IPS-15b (cell line): Measurements from ENCODE around the gene CCDC71.

Experiments
- H3K27me3 ChIP-seq: one replicate; pipeline ENCODE4 v1.6.1; 2013; ENCODE audit warnings: low read length; ENCODE audit not compliant: control insufficient read depth, insufficient read depth
- H3K36me3 ChIP-seq: one replicate; pipeline ENCODE4 v1.6.1; 2013; ENCODE audit warnings: low read length; ENCODE audit not compliant: control insufficient read depth, insufficient read depth
- H3K4me1 ChIP-seq: one replicate; pipeline ENCODE4 v1.6.1; 2013; ENCODE audit warnings: mild to moderate bottlenecking, low read length; ENCODE audit not compliant: control insufficient read depth, insufficient read depth
- H3K4me3 ChIP-seq: one replicate; pipeline ENCODE4 v1.5.1; 2013; ENCODE audit warnings: low read depth, low read length
- H3K9ac ChIP-seq: one replicate; pipeline ENCODE4 v1.6.1; 2013; ENCODE audit warnings: low read depth, mild to moderate bottlenecking, low read length
- H3K9me3 ChIP-seq: one replicate; pipeline ENCODE4 v1.6.1; 2013; ENCODE audit warnings: mild to moderate bottlenecking, low read length; ENCODE audit not compliant: control insufficient read depth, insufficient read depth

The CCDC71 gene

DNA sequence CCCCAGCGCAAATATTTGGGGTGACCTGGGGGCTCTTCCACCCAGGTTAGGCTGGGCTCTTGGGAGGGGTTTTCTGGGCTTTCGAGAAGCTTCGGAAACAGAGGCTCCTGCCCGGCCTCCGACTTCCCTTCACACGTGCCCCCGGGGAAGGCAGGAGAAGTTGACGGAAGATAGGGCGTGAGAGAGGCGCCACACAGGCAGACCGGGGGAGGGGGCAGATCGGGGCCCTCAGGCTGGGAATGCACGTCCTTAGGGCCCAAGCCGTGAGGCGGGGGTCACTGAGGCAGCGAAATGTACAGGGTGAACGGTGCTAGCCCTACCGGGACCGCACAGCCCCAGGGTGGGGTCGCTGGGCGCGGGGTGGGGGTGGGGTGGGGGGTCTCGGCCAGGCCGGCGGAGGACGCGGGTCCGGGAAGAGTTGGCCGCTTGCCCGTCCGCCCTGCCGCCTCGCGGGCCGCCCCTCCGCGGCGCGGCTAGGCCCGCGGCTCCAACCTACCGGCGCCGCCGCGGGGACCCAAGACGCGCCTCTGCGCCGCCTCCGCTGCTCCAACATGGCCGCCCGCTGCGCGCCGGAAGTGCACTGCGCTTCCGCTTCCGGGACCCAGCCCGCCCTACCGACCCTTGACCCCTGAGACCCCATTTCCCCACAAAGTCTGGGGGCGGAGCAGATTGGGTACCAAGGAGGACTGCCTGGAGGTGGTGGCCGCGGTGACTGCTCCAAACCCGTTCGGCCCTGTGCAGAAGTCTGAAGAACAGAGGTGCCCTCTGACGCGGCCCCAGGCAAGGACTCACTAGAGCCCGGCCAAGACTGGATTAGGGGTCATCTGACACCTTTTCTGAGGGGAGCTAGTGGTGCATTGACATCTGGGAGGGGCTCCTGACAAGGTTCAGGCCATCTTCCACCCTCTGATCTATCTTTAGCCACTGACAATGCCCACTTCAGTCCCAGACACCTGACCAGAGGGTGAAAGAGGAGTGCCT lies at the start of gene CCDC71:
TSS of gene CCDC71 (minus strand) at position 561 of the 981 bp plus-strand sequence. CDS start 2,123 bp downstream, outside the sequence.
- peaks cover 5% of the 10 kb centered on the region for H3K4me1 ChIP-seq
- H3K27me3 ChIP-seq, result no peaks in the 10 kb centered on the region
- H3K4me3 ChIP-seq, result peak within 1 kb of the TSS; percentile 94
- peaks cover 21% of the 10 kb centered on the region for H3K36me3 ChIP-seq
- peak within 1 kb of the TSS; percentile 76 for H3K9ac ChIP-seq
- H3K9me3 ChIP-seq, result no peaks in the 10 kb centered on the region

DNA sequence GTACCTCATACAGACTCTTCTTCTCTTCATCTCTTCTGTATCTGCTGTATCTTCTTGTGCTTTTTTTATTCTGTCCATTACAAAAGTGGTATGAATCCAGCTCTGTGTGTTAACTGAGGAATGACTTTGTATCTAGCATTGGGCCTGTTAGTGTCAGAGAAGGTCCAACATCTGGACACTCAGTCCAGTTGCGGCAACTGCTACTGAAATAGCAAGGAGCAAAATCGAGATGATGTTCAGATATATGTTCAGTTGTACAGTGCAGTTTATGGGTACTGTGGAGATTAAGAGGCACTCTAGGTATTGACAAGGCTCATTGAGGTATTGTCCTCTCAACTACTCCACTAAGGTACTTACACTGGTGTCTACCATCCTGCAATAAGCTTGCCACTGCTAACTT lies 47.9 kb upstream of the CCDC71 start:
- no peaks in the 10 kb centered on the region for H3K27me3 ChIP-seq
- no peaks in the 10 kb centered on the region for H3K36me3 ChIP-seq
- H3K4me3 ChIP-seq, result no peak overlapping the region
- H3K9ac ChIP-seq, result no peak overlapping the region
- no peaks in the 10 kb centered on the region for H3K4me1 ChIP-seq
- no peaks in the 10 kb centered on the region for H3K9me3 ChIP-seq

DNA sequence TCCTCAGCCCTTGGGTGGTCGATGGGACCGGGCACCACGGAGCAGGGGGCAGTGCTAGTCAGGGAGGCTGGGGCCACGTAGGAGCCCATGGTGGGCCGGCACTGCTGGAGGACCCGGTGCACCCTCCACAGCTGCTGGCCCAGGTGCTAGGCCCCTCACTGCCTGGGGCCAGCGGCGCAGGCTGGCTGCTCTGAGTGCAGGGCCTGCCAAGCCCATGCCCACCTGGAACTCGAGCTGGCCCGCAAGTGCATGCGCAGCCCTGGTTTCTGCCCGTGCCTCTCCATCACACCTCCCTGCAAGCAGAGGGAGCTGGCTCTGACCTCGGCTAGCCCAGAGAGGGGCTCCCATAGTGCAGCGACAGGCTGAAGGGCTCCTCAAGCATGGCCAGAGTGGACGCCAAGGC lies 47.4 kb upstream of the CCDC71 start:
- no peaks in the 10 kb centered on the region for H3K4me1 ChIP-seq
- no peak overlapping the region for H3K9ac ChIP-seq
- no peak overlapping the region for H3K4me3 ChIP-seq
- no peaks in the 10 kb centered on the region for H3K36me3 ChIP-seq
- H3K27me3 ChIP-seq, result no peaks in the 10 kb centered on the region
- H3K9me3 ChIP-seq, result no peaks in the 10 kb centered on the region

DNA sequence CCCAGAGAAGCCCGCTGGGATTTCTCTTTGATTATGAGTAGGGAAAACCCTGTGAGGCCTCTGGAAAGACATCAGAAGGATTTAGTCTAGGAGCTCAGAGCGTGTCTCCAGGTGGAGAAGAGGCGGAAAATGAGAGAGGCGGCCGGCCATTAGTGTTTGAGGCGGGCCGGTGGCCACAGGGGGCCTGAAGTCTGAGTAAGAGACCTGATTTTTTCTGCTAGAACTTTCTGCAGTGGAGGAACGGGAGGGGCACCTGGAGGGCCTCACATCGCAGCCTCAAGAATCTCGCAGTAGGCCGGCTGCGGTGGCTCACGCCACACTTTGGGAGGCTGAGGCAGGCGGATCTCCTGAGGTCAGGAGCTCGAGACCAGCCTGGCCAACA lies 33.8 kb upstream of the CCDC71 start:
- H3K4me3 ChIP-seq, result no peak overlapping the region
- H3K9me3 ChIP-seq, result no peaks in the 10 kb centered on the region
- no peaks in the 10 kb centered on the region for H3K27me3 ChIP-seq
- H3K4me1 ChIP-seq, result no peaks in the 10 kb centered on the region
- no peaks in the 10 kb centered on the region for H3K36me3 ChIP-seq
- H3K9ac ChIP-seq, result no peak overlapping the region

DNA sequence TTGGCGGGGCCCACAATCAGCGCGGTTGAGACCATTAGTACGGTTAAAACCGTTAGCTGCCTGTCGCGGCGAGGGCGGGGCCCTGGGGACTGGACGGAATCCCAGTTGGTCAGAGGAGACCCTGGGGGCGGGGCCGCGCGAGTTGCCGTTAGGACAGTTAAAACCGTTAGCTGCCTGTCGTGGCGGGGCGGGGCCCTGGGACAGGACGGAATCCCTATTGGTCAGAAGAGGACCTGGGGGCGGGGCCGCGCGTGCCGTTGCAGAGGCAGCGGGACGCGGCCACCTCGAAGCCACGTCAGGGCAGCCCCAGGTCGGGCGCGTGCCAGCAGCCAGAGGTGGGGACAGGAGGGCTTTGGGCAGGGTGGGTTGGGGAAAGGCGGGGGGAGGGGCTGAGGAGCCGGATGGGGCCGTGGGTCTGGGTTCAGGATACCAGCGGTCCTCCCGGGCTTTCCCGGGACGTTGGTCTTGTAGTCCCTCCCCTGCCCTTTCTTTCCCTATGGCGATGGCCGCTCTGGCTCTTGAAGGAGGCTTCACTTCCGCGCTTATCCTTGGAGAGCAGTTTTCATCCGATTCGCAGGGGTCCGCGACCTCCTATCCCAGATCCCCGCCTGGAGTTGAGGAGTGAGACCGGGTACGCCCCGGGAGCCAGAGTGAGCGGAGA lies 33.2 kb upstream of the CCDC71 start:
- H3K36me3 ChIP-seq, result no peaks in the 10 kb centered on the region
- no peak overlapping the region for H3K9ac ChIP-seq
- no peaks in the 10 kb centered on the region for H3K4me1 ChIP-seq
- no peaks in the 10 kb centered on the region for H3K27me3 ChIP-seq
- no peak overlapping the region for H3K4me3 ChIP-seq
- no peaks in the 10 kb centered on the region for H3K9me3 ChIP-seq

DNA sequence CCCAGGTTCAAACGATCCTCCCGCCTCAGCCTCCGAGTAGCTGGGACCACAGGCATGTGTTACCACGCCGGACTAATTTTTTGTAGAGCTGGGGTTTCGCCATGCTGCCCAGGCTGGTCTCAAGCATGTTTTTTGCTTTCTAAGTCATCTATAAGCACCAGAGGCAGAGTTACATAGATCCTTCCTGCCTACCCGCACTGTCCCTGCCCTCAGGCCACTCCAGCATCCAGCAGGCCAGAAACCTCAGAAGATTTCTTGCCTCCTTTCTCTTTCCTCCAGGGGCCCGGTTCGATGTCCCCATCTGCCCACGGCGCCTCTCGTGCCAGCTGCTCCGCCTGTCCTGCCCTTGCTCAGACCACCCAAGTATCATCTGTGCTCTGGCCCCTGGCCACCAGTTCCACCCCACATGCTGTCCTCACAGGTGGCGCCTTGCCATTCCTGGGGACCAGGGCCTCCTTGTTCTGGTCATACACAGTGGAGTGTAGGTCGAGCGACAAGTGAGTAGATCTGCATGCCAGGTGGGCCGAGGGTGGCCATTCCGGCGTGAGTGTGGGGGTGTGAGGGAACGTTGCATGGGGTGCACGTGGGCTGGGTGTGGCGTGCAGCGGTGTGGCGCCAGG lies 32.6 kb upstream of the CCDC71 start:
- Histone ChIP-seq H3K36me3 (no peaks in the 10 kb centered on the region), H3K4me1 (no peaks in the 10 kb centered on the region), H3K9me3 (no peaks in the 10 kb centered on the region), H3K9ac (no peak overlapping the region), H3K4me3 (no peak overlapping the region), H3K27me3 (no peaks in the 10 kb centered on the region)

DNA sequence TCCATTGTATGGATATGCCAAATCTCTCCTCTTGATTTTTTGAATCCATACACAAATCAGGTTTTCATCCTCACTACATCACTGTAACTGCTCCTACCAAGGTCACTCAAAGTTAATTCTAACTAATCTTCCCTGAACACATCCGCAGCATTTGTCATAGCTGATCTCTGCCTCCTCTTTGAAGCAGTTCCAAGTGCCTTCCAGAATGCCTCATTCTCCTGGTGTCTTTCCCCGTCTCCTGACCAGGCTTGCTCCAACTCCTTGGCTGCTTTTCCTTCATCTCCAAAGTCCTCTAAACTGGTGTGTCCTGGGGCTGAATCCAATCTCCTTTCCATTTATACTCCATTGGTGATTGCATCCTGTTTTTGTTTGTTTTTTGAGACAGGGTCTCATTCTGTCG lies 32.0 kb upstream of the CCDC71 start:
- Histone ChIP-seq H3K27me3 (no peaks in the 10 kb centered on the region), H3K4me3 (no peak overlapping the region), H3K4me1 (no peaks in the 10 kb centered on the region), H3K9me3 (no peaks in the 10 kb centered on the region), H3K9ac (no peak overlapping the region), H3K36me3 (no peaks in the 10 kb centered on the region)

DNA sequence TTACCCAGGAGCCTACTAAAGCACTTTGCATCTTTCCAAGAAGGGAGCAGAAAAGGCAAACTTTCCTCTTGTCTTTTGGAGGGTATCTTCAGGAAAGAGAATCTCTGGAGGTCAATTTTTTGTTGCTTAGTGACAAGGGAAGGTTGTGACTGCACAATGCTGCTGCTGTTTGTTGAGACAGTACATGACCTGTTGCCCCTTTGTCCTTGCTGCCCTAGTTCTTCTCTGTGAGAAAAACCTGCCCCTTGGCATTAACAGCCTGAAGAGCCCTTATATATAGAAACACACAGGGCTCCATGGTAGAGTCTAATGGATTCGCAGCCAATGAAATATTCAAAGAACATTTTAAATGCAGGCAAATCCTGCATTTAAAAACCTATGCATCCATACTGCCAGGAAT lies 25.6 kb upstream of the CCDC71 start:
- H3K9ac ChIP-seq, result no peak overlapping the region
- no peaks in the 10 kb centered on the region for H3K9me3 ChIP-seq
- no peak overlapping the region for H3K4me3 ChIP-seq
- no peaks in the 10 kb centered on the region for H3K4me1 ChIP-seq
- no peaks in the 10 kb centered on the region for H3K36me3 ChIP-seq
- no peaks in the 10 kb centered on the region for H3K27me3 ChIP-seq

DNA sequence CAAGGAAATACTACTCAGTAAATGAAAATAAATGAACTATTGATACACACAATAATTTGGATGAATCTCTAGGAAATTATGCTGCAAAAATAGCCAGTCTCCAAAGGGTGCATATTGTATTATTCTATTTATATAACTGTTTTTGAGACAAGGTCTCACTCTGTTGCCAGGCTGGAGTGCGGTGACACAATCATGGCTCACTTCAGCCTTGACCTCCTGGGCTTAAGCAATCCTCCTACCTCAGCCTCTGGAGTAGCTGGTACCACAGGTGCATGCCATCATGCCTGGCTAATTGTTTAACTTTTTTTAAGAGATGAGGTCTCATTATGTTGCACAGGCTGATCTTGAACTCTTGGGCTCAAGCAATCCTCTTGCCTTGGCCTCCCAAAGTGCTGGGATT lies 17.7 kb upstream of the CCDC71 start:
- H3K36me3 ChIP-seq, result no peaks in the 10 kb centered on the region
- H3K27me3 ChIP-seq, result no peaks in the 10 kb centered on the region
- no peaks in the 10 kb centered on the region for H3K9me3 ChIP-seq
- H3K4me1 ChIP-seq, result no peaks in the 10 kb centered on the region
- H3K9ac ChIP-seq, result no peak overlapping the region
- no peak overlapping the region for H3K4me3 ChIP-seq

DNA sequence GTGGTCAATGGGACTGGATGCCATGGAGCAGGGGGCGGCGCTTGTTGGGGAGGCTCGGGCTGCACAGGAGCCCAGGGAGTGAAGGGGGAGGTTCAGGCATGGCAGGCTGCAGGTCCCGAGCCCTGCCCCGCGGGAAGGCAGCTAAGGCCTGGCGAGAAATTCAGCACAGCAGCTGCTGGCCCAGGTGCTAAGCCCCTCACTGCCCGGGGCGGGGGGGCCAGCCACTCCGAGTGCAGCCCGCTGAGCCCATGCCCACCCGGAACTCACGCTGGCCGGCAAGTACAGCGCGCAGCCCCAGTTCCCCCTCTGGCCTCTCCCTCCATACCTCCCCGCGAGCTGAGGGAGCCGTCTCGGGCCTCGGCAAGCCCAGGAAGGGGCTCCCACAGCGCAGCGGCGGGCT lies 16.6 kb upstream of the CCDC71 start:
- Histone ChIP-seq H3K4me1 (no peaks in the 10 kb centered on the region), H3K9ac (no peak overlapping the region), H3K27me3 (no peaks in the 10 kb centered on the region), H3K36me3 (no peaks in the 10 kb centered on the region), H3K9me3 (no peaks in the 10 kb centered on the region), H3K4me3 (no peak overlapping the region)

DNA sequence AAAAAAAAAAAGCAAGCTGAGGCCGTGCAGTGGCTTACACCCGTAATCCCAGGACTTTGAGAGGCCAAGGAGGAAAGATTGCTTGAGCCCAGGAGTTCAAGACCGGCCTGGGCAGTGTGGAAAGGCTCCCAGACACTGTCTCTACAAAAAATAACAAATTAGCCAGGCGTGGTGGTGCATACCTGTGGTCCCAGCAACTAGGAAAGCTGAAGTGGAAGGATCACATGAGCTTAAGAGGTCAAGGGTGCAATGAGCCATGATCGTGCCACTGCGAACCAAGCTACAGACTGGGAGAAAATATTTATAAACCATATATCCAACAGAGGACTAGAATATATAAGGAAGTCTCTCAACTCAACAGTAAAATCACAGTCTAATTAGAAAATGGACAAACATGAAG lies 15.2 kb upstream of the CCDC71 start:
- Histone ChIP-seq H3K4me1 (no peaks in the 10 kb centered on the region), H3K4me3 (no peak overlapping the region), H3K9me3 (no peaks in the 10 kb centered on the region), H3K36me3 (no peaks in the 10 kb centered on the region), H3K27me3 (no peaks in the 10 kb centered on the region), H3K9ac (no peak overlapping the region)
